HS-5 (cell line): ENCODE results near the gene PIK3R2.

ENCODE experiments used
- DNase-seq: peaks from one replicate; pipeline ENCODE4 v3.0.0-alpha.2; 2012; ENCODE audit warnings: low read depth

PIK3R2 gene

GRCh38 chr19:18123819-18124218, 29.1 kb upstream of the PIK3R2 start:
- no peak for DNase-seq

GRCh38 chr19:18126097-18126496, 26.9 kb upstream of the PIK3R2 start:
- no peak for DNase-seq

GRCh38 chr19:18128044-18128443, 24.9 kb upstream of the PIK3R2 start:
- DNase-seq = no peak

GRCh38 chr19:18128805-18129204, 24.2 kb upstream of the PIK3R2 start:
- DNase-seq = no peak

- no peak for DNase-seq
Measured at GRCh38 chr19:18130523-18131242, 22.3 kb upstream of the PIK3R2 start.

GRCh38 chr19:18131841-18132596, 20.9 kb upstream of the PIK3R2 start:
- DNase-seq = no peak

GRCh38 chr19:18135712-18136584, 17.0 kb upstream of the PIK3R2 start:
- no peak for DNase-seq

GRCh38 chr19:18137242-18137641, 15.7 kb upstream of the PIK3R2 start:
- no peak for DNase-seq

- DNase-seq = no peak
Measured at GRCh38 chr19:18137657-18138339, 15.2 kb upstream of the PIK3R2 start.

- no peak for DNase-seq
Measured at GRCh38 chr19:18140473-18140872, 12.5 kb upstream of the PIK3R2 start.

- no peak for DNase-seq
Measured at GRCh38 chr19:18141031-18141430, 11.9 kb upstream of the PIK3R2 start.

GRCh38 chr19:18143902-18144301, 9.1 kb upstream of the PIK3R2 start:
- no peak for DNase-seq

- no peak for DNase-seq
Measured at GRCh38 chr19:18144361-18144760, 8.6 kb upstream of the PIK3R2 start.

- DNase-seq = no peak
Measured at GRCh38 chr19:18144906-18145305, 8.1 kb upstream of the PIK3R2 start.

GRCh38 chr19:18145391-18145999, 7.5 kb upstream of the PIK3R2 start:
- DNase-seq = no peak

GRCh38 chr19:18147396-18147795, 5.6 kb upstream of the PIK3R2 start:
- DNase-seq = no peak

- no peak for DNase-seq
Measured at GRCh38 chr19:18149596-18149975, 3.4 kb upstream of the PIK3R2 start.

GRCh38 chr19:18150776-18151624, 2.0 kb upstream of the PIK3R2 start:
- DNase-seq = no peak

GRCh38 chr19:18152442-18152816, 534 bp upstream of the PIK3R2 start:
- peak; percentile 96 for DNase-seq

- no peak for DNase-seq
Measured at GRCh38 chr19:18153556-18154134, 682 bp downstream of the PIK3R2 start.
